ENCODE results near the gene TGM5. TPM values are rescaled to one million over a fixed set of nuclear protein-coding genes. Genes with fewer than 3 reads are reported as not detected.

The TGM5 gene
- total RNA-seq, 4 donors from 2014 or later, result not detected

DNA sequence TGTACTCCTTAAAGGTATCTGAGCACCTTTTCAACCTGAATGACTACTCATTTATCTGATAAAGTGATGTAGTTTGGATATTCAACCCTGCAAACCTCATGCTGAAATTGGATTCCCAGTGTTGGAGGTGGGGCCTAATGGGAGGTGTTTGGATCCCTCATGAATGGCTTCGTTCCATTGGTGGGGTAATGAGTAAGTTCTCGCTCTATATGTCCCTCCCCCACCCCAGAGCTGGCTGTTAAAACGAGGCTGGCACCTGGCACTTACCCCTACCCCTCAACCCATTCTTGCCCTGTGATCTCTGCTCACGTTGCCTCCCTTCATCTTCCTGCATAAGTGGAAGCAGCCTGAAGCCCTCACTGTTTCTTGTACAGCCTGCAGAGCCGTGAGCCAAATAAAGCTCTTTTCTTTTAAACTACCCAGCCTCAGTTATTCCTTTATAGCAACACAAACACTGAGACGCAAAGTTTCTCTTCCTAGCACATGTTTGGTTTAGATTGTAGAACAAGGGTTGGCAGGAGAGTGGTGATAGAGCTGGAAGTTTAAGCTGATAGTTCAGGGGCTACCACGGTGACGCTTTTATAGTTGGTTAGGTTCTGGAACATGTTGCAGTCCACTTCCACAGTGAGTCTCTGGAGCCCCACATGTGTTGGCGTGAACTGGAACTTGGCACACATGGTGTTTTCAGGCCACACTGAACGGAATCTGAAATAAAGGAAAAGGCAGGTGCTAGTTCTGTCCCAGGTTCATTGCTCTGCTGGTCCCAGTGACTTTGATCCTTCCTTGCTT is 69.8 kb downstream of the TGM5 start:
- Histone ChIP-seq H3K27me3 (no peaks in the 10 kb centered on the region), H3K27ac (no peak overlapping the region), H3K36me3 (peaks cover 0 to 69% (median 3%) of the 10 kb centered on the region in 3 donors), H3K4me1 (no peaks in the 10 kb centered on the region), H3K4me3 (no peak overlapping the region), H3K9me3 (peaks cover 0 to 6% (median 0%) of the 10 kb centered on the region in 4 donors)
- TF ChIP-seq POLR2A (IDR thresholded peaks at IDR 0.05) (no peak), EP300 (IDR thresholded peaks at IDR 0.05) (no peak), CTCF (IDR thresholded peaks at IDR 0.05) (no peak)
- WGBS, 2 donors, result 85 to 88% methylated on average over 10 of the region's 10 CpGs
- DNase-seq (ENCODE audit: low spot score in 2 of 2), result no peak

- no peak for DNase-seq (ENCODE audit: low spot score in 2 of 2)
- Histone ChIP-seq H3K27me3 (no peaks in the 10 kb centered on the region), H3K4me1 (peaks cover 0 to 6% (median 0%) of the 10 kb centered on the region in 4 donors), H3K36me3 (peaks cover 0 to 91% (median 16%) of the 10 kb centered on the region in 3 donors), H3K27ac (no peak overlapping the region), H3K9me3 (peaks cover 0 to 6% (median 0%) of the 10 kb centered on the region in 4 donors), H3K4me3 (no peak overlapping the region)
- TF ChIP-seq POLR2A (IDR thresholded peaks at IDR 0.05) (no peak), EP300 (IDR thresholded peaks at IDR 0.05) (no peak), CTCF (IDR thresholded peaks at IDR 0.05) (no peak)
- 90 to 91% methylated on average over 2 of the region's 2 CpGs for WGBS, 2 donors
Observed at GRCh38 chr15:43194795-43195194, 71.9 kb downstream of the TGM5 start.

DNA sequence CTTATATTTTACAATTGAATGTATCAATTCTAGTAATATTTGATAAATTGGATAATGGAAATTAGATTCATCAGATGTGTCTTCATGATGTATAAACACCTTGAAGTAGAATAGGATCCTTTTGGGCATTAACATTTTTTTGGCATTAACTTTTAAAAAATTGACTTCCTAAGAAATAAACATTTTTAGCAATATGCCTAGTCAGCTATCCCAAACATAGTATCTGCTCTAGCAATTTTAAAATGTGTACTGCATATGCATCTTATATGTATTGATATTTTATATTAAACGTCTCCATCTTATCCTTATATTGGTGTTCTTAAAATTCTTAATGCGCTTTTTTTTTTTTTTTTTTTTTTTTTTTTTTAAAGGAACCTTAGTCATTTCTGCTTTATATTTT is 73.0 kb downstream of the TGM5 start:
- H3K27ac ChIP-seq, result no peak overlapping the region
- H3K4me3 ChIP-seq, result no peak overlapping the region
- peaks cover 0 to 93% (median 21%) of the 10 kb centered on the region in 3 donors for H3K36me3 ChIP-seq
- no peaks in the 10 kb centered on the region for H3K27me3 ChIP-seq
- H3K4me1 ChIP-seq, result peaks cover 0 to 10% (median 0%) of the 10 kb centered on the region in 4 donors
- WGBS, 2 donors, result 84 to 89% methylated on average over 2 of the region's 2 CpGs
- TF ChIP-seq POLR2A (IDR thresholded peaks at IDR 0.05), result no peak
- TF ChIP-seq EP300 (IDR thresholded peaks at IDR 0.05), result no peak
- no peak for TF ChIP-seq CTCF (IDR thresholded peaks at IDR 0.05)
- H3K9me3 ChIP-seq, result peaks cover 0 to 5% (median 0%) of the 10 kb centered on the region in 4 donors
- no peak for DNase-seq (ENCODE audit: low spot score in 2 of 2)

DNA sequence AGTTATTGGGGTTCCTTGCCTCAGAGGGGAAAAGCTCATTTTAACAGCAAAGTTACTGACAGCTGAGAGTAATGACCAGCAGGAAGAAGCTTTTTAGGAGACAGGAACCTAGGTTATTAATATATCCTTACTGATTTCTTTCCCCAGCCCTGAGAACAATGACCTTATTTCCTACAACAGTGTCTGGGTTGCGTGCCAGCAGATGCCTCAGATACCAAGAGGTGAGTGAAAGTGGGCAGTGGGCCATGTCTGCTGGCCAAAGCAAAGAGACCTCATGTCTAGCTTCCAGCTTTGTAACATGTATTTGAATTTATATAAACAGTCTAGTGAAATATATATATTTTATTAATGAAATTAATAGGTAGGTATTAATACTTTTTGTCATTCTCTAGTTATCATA is 76.5 kb downstream of the TGM5 start:
- Histone ChIP-seq H3K27ac (no peak overlapping the region), H3K4me3 (no peak overlapping the region), H3K9me3 (no peaks in the 10 kb centered on the region), H3K4me1 (peaks cover 0 to 37% (median 14%) of the 10 kb centered on the region in 4 donors), H3K27me3 (no peaks in the 10 kb centered on the region), H3K36me3 (peaks cover 0 to 61% (median 21%) of the 10 kb centered on the region in 3 donors)
- DNase-seq (ENCODE audit: low spot score in 2 of 2), result no peak
- TF ChIP-seq EP300 (IDR thresholded peaks at IDR 0.05), result no peak
- TF ChIP-seq POLR2A (IDR thresholded peaks at IDR 0.05), result no peak
- TF ChIP-seq CTCF (IDR thresholded peaks at IDR 0.05), result no peak
- 81 to 88% methylated on average over 1 of the region's 1 CpG for WGBS, 2 donors

- Histone ChIP-seq H3K36me3 (peaks cover 0 to 52% (median 21%) of the 10 kb centered on the region in 3 donors), H3K4me1 (peaks cover 0 to 44% (median 14%) of the 10 kb centered on the region in 4 donors), H3K27me3 (no peaks in the 10 kb centered on the region), H3K9me3 (no peaks in the 10 kb centered on the region), H3K4me3 (no peak overlapping the region), H3K27ac (no peak overlapping the region)
- TF ChIP-seq CTCF (IDR thresholded peaks at IDR 0.05) (no peak), POLR2A (IDR thresholded peaks at IDR 0.05) (no peak), EP300 (IDR thresholded peaks at IDR 0.05) (no peak)
- no peak for DNase-seq (ENCODE audit: low spot score in 2 of 2)
- WGBS, 2 donors, result 83 to 86% methylated on average over 2 of the region's 2 CpGs
Observed at GRCh38 chr15:43189296-43189695, 77.4 kb downstream of the TGM5 start.
